ENCODE results near the gene CDK18. TPM values are rescaled to one million over a fixed set of nuclear protein-coding genes. Genes with fewer than 3 reads are reported as not detected.

Gene CDK18
- total RNA-seq: 3.0 TPM

DNA sequence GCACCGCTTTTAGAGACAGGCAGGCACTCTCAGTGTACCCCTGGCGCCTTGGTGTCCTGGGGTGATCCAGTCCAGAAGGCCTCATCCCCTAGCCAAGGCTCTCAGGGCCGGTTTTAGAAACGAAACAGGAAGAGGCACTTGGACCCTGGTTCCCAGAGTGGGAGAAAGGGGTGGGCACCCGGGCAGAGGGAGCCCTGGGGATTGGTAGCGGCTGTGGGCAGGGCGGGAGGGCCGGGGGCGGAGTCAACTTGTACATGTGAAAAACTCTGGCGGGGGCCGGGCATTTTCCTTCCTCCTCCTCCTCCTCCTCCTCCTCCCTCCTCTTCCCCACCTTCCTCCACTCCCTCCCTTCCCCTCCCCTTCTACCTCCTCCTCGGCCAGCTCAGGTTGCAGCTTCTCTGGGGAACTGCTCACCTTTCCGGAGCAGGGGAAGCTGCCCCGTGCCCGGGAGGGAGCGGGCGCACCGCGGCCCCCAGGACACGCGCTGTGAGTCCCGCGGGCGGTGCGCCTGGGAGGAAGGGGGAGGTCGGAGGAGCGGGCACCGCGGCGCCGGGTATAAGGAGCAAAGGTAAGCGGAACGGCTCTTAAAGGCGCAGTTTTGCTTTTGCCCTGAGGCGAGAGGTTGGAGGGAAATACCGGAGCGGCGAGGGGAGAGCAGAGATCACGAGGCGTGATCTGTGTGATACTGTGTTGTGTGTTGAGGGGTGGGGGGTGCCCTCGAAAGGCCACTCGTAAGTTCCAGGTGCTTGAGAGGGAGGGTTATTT, at the start of gene CDK18:
Gene CDK18, plus strand, starts transcription at position 359 of the 765 bp plus-strand sequence. CDS start 18,499 bp downstream, outside the sequence.

GRCh38 chr1:205455581-205456382, 48.7 kb upstream of the CDK18 start, which contains the start of gene BLACAT1:
BLACAT1 (minus strand) TSS chr1:205456045.

Small RNA genes within 50 kb of the gene (small RNA-seq; reads per million reads assigned to genes)
- gene RNU2-19P: not detected

Other genes with a start within 250 kb of the CDK18 start
- gene NUAK2, start 182.9 kb upstream of the CDK18 start, total RNA-seq: 0.92 TPM
- 28.8 TPM for gene KLHDC8A, start 147.7 kb upstream of the CDK18 start, total RNA-seq
- gene LEMD1, start 82.6 kb upstream of the CDK18 start, total RNA-seq: 4.6 TPM
- 1.4 TPM for gene BLACAT1, start 48.6 kb upstream of the CDK18 start, total RNA-seq
- 9.7 TPM for gene ELK4, start 127.3 kb downstream of the CDK18 start, total RNA-seq
- 1.2 TPM for gene SLC45A3, start 175.8 kb downstream of the CDK18 start, total RNA-seq
- gene NUCKS1, start 245.5 kb downstream of the CDK18 start, total RNA-seq: 240 TPM